H1 (cell line): ENCODE results near the gene POLE. TPM values are rescaled to one million over a fixed set of nuclear protein-coding genes. Genes with fewer than 3 reads are reported as not detected.

ENCODE experiments used
- polyA plus RNA-seq, 7 experiments: library from polyadenylated mRNA; depleted of rRNA in 3 of 7; stranded (reverse) in 5 of 7; unstranded in 2 of 7; fragments of >200 nt in 5 of 7; fragments of 200-250 nt in 2 of 7; gene quantifications; 1 replicate in 5 of 7; 2 replicates in 1 of 7; 4 replicates in 1 of 7; pipeline versions ENCODE4 v1.2.1 to v1.2.3, GENCODE V29; 2011 to 2013; ENCODE audit warnings: missing spikeins in 2 of 7, mixed read lengths in 2 of 7
- total RNA-seq: library from RNA; stranded (reverse); fragmentation: NEBNext Ultra II Directional; extraction: Animal tissue kit (Norgen Biotek cat#: 25700); gene quantifications from 2 replicates; pipeline ENCODE4 v1.2.1, GENCODE V29; 2021
- TF ChIP-seq, protein P1 (sequence below): IDR thresholded peaks from 2 replicates; pipeline ENCODE4 v1.6.1; 2011; ENCODE audit warnings: low read depth, mild to moderate bottlenecking, low read length; ENCODE audit not compliant: insufficient read depth

The POLE gene
- total and polyA plus RNA-seq, 2 of the 8 experiments (the other 6 are each of a cell fraction or from before 2014, with no cell fraction given): 59.7 to 115 TPM

DNA sequence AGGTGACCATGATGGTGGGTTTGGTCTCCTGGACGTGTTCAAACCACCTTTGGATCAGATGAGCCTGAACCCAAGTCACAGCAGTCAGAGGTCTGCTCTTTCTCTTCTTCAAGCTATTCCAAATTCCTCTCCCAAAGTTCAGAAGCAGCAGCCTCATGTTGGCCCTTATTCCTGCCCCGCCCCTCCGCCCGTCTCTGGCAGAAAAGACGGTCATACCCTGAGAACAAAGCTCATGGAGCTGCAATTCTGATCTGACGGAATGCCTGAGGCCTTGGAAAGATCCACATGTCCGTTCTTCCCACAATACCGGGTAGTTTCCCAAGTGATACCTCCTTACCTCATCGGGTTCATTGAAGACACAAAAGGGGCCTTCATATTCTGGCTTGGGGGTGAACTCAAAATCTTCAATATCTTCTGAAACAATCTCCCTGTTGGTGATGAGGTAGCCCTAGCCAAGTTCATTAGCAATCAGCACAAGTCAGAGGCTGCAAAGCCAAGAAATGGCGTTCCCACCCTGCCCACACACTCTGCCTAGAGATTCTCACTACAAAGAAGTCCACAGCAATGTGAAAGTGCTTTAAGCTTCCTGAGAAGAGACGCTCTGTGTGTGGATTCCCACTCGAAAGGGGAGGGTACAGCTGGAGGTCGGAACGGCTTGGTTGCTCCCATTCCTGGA, 11.2 kb downstream of the POLE start (continued):
- TF ChIP-seq, protein P1, sequence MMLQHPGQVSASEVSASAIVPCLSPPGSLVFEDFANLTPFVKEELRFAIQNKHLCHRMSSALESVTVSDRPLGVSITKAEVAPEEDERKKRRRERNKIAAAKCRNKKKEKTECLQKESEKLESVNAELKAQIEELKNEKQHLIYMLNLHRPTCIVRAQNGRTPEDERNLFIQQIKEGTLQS: no peak
